Germinal center (tissue), 1 donor: ENCODE data around the gene CHD9.
A peak's percentile ranks its signal among the peaks of the same experiment; 100 is the strongest.

Experiments used
- DNase-seq: peaks from one replicate; pipeline ENCODE4 v3.0.0; 2012; ENCODE audit warnings: mixed read lengths, low spot score

Gene CHD9

GRCh38 chr16:53372992-53373871 is 318.4 kb downstream of the CHD9 start:
- peak; percentile 65 for DNase-seq

GRCh38 chr16:53374800-53375199 is 320.0 kb downstream of the CHD9 start:
- no peak for DNase-seq

GRCh38 chr16:53378138-53378537 is 323.3 kb downstream of the CHD9 start:
- no peak for DNase-seq
